Kasumi-1 (cell line): Measurements from ENCODE around the gene PODN.

Experiments
- DNase-seq, 2 experiments: peaks; one replicate each; lab custom pipeline; 2025; lab: John Stamatoyannopoulos, UW

PODN gene

DNA sequence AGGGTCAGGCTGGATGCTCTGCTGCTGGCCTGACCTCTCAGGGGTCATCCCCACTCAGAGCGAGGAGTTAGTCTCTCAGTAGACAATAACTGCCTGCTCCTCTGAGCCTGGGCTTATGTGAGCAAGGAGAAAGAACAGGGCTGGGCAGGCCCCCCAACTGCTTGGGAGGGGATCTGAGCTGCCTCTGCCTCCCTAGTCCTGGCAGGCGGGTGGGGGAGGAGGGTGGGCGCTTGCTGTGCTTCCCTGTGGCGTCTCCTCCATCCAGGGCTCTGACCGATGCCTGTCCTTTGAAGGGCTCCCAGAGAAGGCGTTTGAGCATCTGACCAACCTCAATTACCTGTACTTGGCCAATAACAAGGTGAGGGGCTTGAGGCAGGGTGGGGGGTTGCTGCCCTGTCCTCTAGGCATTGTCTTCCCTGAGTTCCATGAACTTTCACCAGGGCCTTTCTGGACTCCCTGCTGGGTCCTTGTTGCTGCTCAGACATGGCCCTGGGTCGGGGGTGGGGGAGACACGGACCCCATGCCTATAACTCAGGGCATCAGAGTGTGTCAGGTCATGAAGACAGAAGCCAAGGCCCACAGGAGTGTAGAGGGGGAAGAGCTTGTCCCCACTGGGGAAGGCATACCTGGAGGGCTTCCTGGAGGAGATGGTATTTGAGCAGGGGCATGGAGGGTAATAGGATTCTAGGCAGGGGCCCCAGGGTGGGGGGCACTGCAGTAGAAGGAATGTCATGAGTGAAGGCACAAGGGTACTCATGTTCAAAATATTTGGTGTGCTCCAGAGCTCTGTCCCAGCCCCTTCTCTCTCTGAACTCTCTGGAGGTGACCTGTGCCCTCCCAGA, 12.5 kb downstream of the PODN start:
- DNase-seq, result no peak

- DNase-seq, result no peak
Measured at GRCh38 chr1:53075206-53075605, 13.2 kb downstream of the PODN start.

GRCh38 chr1:53075761-53076163, 13.7 kb downstream of the PODN start:
- no peak for DNase-seq

- DNase-seq, result no peak
Measured at GRCh38 chr1:53076165-53076564, 14.2 kb downstream of the PODN start.

DNA sequence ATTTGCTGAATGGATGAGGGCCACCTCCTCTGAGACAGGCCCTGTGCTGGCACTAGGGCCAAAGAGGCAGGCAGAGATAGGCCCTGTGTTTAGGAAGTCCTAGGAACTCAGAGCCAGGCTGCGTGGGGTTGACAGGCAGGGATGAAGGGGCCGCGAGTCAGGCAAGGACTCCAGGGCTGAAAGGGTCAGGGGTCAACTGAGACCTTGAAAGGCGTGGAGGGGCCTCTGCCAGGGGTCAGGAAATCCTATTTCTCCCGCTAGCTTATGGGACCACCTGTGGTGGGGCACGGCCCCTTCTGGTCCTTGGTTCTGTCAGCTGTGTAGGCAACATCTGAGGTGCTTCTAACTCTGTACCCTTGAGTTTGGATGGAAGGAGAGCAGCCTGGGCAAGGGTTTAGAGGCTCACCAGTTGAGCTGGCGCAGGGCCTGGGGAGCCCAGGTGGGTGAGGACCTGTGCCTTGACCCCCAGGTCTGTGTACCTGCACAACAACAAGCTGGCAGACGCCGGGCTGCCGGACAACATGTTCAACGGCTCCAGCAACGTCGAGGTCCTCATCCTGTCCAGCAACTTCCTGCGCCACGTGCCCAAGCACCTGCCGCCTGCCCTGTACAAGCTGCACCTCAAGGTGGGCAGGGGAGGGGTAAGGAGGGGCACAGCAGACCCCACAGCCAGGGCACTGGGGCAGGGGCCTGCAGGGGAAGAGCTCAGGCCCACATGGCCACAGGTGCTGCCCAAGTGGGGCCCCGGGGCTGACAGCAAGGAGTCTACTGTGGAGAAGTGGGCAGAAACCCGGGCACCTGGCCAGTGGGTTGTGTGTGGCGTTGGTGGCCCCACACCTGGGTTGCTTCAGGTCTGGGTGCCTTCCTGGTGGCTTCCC, 14.9 kb downstream of the PODN start:
- DNase-seq, result no peak

DNA sequence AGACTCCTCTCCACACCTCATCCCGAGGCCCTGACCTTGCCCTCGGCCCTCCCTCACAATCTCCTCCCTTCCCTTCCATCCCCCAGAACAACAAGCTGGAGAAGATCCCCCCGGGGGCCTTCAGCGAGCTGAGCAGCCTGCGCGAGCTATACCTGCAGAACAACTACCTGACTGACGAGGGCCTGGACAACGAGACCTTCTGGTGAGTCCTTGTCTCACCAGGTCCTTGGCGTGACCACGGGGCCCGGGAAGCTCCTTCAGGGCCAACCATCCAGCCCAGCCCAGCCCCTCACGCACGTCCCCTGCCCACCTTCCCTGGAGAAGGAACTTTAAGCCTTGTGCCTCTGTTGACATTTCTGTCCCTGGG, 15.6 kb downstream of the PODN start:
- no peak for DNase-seq

GRCh38 chr1:53078333-53079101, 16.5 kb downstream of the PODN start:
- no peak for DNase-seq

GRCh38 chr1:53079251-53079650, 17.2 kb downstream of the PODN start:
- DNase-seq, result no peak

GRCh38 chr1:53080041-53080440, 18.0 kb downstream of the PODN start:
- no peak for DNase-seq

DNA sequence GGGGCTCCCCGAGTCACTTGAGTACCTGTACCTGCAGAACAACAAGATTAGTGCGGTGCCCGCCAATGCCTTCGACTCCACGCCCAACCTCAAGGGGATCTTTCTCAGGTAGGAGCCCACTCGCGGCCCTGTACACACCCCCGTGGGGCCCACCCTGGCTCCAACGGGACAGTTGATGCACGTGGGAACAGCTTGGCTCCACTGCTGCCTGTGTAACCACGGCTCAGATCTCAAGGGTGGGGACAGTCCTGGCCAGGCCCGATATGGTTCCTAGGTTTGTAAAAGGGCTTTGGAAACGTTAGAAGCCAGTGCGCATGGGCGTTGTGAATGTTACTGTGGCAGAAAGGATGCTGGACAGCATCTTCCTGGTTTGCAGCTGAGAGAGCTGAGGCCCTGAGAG, 18.8 kb downstream of the PODN start:
- DNase-seq, result no peak

DNA sequence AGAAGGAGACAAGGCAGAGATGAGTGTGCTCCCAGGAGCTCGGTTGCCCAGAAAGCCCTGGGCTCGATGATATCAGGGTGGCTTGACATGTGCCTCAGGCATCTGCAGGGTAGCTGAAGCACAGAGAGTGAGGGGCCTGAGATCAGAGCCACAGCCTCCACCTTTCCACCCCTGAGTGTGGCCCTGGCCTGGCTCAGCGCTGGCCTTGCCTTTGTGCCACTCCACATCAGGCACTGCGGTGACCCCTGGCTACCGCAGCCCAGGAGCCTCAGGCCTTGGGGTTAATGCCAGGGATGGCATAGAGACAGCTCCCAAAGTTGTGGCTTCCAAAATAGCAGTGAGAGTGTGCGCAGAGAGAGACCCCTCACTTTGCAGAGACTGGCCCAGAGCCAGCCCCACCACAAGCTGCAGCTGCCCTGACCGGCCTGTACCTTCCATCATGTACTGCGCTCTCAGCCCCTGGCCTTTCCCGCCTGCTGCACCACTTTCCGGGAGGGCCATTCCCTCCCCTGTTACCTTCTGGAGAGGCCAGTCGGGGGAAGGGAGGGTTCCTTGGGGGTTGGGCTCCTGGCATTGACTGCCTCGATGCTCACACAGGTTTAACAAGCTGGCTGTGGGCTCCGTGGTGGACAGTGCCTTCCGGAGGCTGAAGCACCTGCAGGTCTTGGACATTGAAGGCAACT, 19.5 kb downstream of the PODN start:
- DNase-seq, result no peak

DNA sequence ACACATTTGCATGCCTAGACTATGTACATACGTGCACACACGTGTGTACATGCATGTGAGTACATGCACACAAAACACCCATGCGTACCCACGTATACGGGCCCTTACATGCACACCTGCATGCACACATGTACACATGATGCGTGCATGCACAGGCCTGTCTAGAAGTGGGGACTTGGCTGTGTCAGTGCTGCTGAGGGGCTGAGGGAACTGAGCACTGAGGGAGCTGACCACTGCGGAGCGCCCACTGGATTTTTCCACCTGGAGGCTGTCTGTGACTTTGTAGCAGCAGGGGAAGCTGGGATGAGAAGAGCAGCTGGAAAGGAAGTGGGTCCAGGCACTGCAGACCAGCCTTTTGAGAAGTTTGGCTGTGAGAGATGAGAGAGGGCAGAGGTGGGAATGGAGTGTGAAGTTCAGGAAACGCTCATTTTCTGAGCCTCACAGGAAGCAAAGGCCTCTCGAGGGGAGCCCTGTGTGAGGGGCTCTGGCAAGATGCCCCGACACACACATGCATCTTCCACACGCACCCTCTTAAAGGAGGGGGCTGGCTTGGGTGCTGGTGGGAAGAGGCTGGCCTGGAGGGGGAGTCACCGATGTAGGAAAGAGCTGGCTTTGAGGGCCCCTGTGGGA, 20.9 kb downstream of the PODN start:
- DNase-seq, result peak in 1 of 2 experiments; percentile 80

- DNase-seq, result peak in 1 of 2 experiments; percentile 51
Measured at GRCh38 chr1:53083636-53084588, 21.9 kb downstream of the PODN start.

DNA sequence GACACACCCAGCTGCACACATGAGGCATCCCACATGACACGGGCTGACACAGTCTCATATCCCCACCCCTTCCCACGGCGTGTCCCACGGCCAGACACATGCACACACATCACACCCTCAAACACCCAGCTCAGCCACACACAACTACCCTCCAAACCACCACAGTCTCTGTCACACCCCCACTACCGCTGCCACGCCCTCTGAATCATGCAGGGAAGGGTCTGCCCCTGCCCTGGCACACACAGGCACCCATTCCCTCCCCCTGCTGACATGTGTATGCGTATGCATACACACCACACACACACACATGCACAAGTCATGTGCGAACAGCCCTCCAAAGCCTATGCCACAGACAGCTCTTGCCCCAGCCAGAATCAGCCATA, 22.6 kb downstream of the PODN start:
- no peak for DNase-seq

DNA sequence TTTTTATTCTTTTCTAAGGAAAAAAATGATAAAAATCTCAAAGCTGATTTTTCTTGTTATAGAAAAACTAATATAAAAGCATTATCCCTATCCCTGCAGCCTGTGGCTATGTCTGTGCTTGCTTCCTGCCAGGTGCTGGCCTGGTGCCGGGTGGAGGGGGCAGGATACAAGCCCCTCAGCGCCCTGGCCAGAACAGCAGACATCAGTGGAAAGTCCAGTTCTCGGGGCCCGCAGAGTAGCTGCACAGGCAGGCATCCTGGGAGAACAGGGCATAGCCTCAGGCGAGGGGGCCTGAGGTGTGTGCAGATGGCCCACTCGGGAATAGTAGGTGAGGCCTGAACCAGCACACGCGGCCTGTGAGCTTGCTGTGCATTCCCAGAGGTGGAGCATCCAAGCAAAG, 23.4 kb downstream of the PODN start:
- DNase-seq, result no peak

DNA sequence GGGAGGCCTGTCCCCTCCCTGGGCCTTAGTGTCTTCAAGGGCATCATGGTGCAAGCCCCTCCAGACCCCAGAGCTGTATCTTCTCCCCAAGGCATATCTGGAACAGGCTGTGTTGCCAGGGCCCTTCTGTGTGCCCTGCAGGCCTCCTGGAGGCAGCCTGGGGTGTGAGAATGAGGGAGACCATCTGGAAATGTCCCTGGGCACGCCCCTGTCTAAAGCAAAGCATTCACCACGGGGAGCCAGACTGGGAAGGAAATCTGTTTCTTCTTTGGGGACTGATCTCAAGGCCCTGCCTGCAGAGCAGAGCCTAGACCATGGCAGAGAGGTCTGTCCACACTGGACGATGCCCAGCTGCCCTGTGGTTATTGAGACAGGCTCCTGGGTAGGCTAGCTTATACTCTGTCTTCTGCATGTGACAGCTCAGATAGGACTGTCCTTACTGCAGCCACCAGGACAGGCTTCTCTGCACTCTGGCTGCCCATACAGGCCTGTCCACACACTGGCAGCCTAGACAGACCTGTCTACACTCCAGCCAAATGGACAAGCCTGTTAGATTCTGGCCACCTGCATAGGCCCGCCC, 24.6 kb downstream of the PODN start:
- DNase-seq, result no peak

DNA sequence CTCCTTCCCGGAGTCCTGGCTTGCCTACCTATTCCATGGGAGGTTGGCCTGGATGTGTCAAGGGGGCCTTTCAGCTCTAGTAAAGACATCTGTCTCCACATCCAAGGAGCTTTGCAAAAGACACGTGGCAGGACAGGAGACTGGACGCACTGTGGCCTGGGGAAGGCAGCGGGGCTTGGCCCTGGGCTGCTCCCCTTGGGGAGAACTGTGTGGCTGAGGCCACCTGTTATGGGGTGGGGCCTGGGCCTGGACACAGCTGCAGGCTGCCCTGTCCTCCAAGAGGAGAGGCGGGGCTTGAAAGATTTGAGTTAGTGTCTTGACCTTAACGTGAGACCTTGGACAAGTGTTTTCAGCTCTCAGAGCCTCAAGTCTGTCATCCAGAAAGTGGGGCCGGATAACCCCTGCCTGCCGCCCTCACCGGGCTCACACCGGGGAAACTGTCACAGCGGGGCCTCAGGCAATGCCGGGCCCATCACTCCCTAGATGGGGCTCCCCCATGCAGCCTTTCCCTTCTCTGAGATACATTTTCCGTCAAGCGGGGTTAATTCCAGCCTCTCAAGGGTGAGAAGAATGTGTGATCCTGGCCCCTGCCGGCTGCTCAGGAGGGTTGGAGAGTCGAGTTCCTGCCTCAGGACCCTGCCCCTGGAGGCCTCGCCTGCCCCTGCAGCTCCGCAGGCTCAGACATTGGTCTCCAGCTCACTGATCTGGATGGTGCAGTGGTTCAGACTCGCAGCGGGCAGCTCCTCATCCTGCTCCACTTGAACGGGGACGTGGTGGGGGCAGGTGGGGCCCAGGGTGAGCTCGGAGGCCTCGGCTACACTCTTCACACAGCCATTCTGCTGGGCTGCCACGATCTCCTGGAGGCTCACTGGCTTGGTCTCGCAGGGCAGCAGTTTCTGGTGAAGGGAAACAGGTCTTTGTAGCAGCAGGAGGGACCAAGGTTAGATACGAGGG, 25.6 kb downstream of the PODN start:
- DNase-seq, result no peak

DNA sequence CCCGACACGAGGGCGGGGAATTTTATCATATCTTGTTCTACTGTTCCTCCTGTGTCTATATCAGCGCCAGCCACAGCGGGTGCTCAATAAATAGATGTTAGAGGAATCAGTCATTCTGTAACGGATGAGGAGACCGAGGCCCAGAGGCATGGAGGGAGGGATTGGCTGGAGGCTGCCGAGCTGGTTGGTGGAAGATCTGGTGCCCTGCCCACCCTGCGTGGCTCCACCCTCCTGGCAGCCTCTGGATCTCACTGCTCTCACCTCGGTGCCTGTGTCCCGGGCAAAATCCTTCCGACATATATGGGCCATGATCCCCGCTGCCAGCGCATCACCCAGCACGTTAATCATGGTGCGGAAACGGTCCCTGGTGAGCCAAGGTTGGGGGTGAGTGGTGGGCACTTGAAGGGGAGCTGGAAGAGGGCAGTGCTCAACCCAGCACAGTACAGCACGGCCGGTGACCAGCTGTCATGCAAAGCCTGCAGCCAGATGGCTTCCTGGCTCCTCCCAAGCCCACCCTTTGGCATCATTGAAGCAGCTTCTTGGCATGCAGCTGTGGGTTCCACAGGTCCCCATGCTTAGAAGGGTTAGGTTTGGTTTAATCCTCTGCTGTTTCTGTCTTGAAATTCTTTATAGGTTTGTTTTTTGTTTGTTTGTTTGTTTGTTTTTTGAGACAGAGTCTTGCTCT, 26.7 kb downstream of the PODN start:
- no peak for DNase-seq
